Neuronal stem cell (in vitro differentiated cells): ENCODE measurements around the gene PCGF3.
A peak's percentile ranks its signal among the peaks of the same experiment; 100 is the strongest.

Source experiments
- DNase-seq: peaks from one replicate; pipeline ENCODE4 v3.0.0-alpha.2; 2013; ENCODE audit warnings: low spot score
- H2AFZ ChIP-seq: one replicate; pipeline ENCODE4 v1.6.1; 2013; ENCODE audit warnings: mild to moderate bottlenecking, low read length, inconsistent platforms
- H2AK5ac ChIP-seq: 2 replicates; pipeline ENCODE4 v1.6.1; 2013; ENCODE audit warnings: low read depth, mild to moderate bottlenecking, inconsistent platforms, low read length, moderate library complexity, mixed read lengths
- H2BK120ac ChIP-seq: 2 replicates; pipeline ENCODE4 v1.6.1; 2013; ENCODE audit warnings: low read depth, mild to moderate bottlenecking, inconsistent platforms, low read length, moderate library complexity, mixed read lengths
- H2BK12ac ChIP-seq: one replicate; pipeline ENCODE4 v1.6.1; 2013; ENCODE audit warnings: low read length, inconsistent platforms
- H2BK15ac ChIP-seq: 2 replicates; pipeline ENCODE4 v1.6.1; 2013; ENCODE audit warnings: mild to moderate bottlenecking, low read length, inconsistent platforms, mixed read lengths
- H2BK5ac ChIP-seq: one replicate; pipeline ENCODE4 v1.6.1; 2013; ENCODE audit warnings: inconsistent platforms, mild to moderate bottlenecking, low read length, moderate library complexity
- H3K14ac ChIP-seq: one replicate; pipeline ENCODE4 v1.6.1; 2013; ENCODE audit warnings: low read length, inconsistent platforms
- H3K18ac ChIP-seq: 2 replicates; pipeline ENCODE4 v1.6.1; 2013; ENCODE audit warnings: low read length, inconsistent platforms
- H3K23ac ChIP-seq: 2 replicates; pipeline ENCODE4 v1.6.1; 2013; ENCODE audit warnings: low read depth, mild to moderate bottlenecking, mixed read lengths, low read length, inconsistent platforms; ENCODE audit not compliant: poor library complexity
- H3K27ac ChIP-seq: replicated peaks from 3 replicates; pipeline ENCODE4 v1.5.1; 2013; ENCODE audit warnings: low read length, inconsistent platforms
- H3K27me3 ChIP-seq, 3 experiments: 2 replicates each; pipeline ENCODE4 v1.6.1; 2013; ENCODE audit warnings: low read length in 3 of 3, mild to moderate bottlenecking in 2 of 3, inconsistent platforms in 1 of 3, low read depth in 1 of 3, mixed read lengths in 1 of 3, moderate library complexity in 1 of 3; ENCODE audit not compliant: control insufficient read depth in 3 of 3, insufficient read depth in 3 of 3
- H3K36me3 ChIP-seq, 2 donors: replicated peaks in 1 of 2; 2 replicates each; pipeline ENCODE4 v1.6.1; 2013; ENCODE audit warnings: low read length in 2 of 2; ENCODE audit not compliant: control insufficient read depth in 2 of 2, insufficient read depth in 2 of 2
- H3K4ac ChIP-seq: 2 replicates; pipeline ENCODE4 v1.6.1; 2013; ENCODE audit warnings: inconsistent platforms, mild to moderate bottlenecking, low read length, moderate library complexity
- H3K4me1 ChIP-seq, 2 donors: 1 replicate in 1 of 2; 2 replicates in 1 of 2; pipeline ENCODE4 v1.6.1; 2013; ENCODE audit warnings: low read length in 2 of 2, low read depth in 1 of 2; ENCODE audit not compliant: control insufficient read depth in 2 of 2, insufficient read depth in 1 of 2
- H3K4me2 ChIP-seq: one replicate; pipeline ENCODE4 v1.6.1; 2013; ENCODE audit warnings: mild to moderate bottlenecking, low read length, inconsistent platforms; ENCODE audit not compliant: insufficient read depth, poor library complexity, severe bottlenecking
- H3K4me3 ChIP-seq, 2 donors: 2 replicates each; pipeline ENCODE4 v1.5.1; 2013; ENCODE audit warnings: low read length in 2 of 2, mild to moderate bottlenecking in 2 of 2, inconsistent platforms in 1 of 2, moderate library complexity in 1 of 2
- H3K79me1 ChIP-seq: one replicate; pipeline ENCODE4 v1.6.1; 2013; ENCODE audit warnings: low read depth, mild to moderate bottlenecking, inconsistent platforms, low read length, moderate library complexity
- H3K9ac ChIP-seq: one replicate; pipeline ENCODE4 v1.6.1; 2013; ENCODE audit warnings: mild to moderate bottlenecking, low read depth, low read length, inconsistent platforms; ENCODE audit not compliant: poor library complexity
- H3K9me3 ChIP-seq, 2 donors: replicated peaks in 1 of 2; 2 replicates each; pipeline versions ENCODE3 to v1.6.1; 2013; ENCODE audit warnings: low read length in 2 of 2, mild to moderate bottlenecking in 2 of 2, inconsistent platforms in 1 of 2, low read depth in 1 of 2, mixed read lengths in 1 of 2, moderate library complexity in 1 of 2; ENCODE audit not compliant: control insufficient read depth in 2 of 2, insufficient read depth in 1 of 2
- H4K8ac ChIP-seq: one replicate; pipeline ENCODE4 v1.6.1; 2013; ENCODE audit warnings: low read depth, mild to moderate bottlenecking, inconsistent platforms, low read length, moderate library complexity
- H4K91ac ChIP-seq: one replicate; pipeline ENCODE4 v1.6.1; 2013; ENCODE audit warnings: low read length, low read depth, mild to moderate bottlenecking, inconsistent platforms; ENCODE audit not compliant: poor library complexity
- WGBS, 2 donors: extraction: QIAGEN DNeasy Blood & Tissue Kit; methylation state at CpG; one replicate each; pipeline ENCODE4 v1.1.7; 2013; ENCODE audit warnings: missing lambda C conversion rate in 2 of 2, mixed read lengths in 1 of 2; ENCODE audit not compliant: insufficient read length in 2 of 2, insufficient replicate concordance in 1 of 2; ENCODE audit errors: extremely low coverage in 2 of 2; 5-methylcytosine and 5-hydroxymethylcytosine counted together

Gene PCGF3

DNA sequence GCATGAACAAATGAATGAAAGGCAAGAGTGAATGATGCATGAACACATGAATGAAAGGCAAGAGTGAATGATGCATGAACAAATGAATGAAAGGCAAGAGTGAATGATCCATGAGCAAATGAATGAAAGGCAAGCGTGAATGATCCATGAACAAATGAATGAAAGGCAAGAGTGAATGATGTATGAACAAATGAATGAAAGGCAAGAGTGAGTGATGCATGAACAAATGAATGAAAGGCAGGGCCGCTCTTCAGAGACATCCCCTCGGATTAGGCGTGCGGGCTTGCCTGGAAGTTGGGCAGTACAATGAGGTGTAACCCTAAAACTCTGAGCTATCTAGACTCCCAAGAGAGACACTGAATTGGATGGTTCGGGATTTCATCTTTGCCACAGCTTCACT, 3.7 kb downstream of the PCGF3 start:
- Histone ChIP-seq H4K91ac (no peak overlapping the region), H2BK12ac (no peak overlapping the region), H3K9me3 (peaks cover 6 to 31% of the 10 kb centered on the region in 2 donors), H4K8ac (no peak overlapping the region), H3K9ac (no peak overlapping the region), H3K18ac (no peak overlapping the region), H3K79me1 (peaks cover 28% of the 10 kb centered on the region), H2AK5ac (no peak overlapping the region), H3K4me3 (no peak overlapping the region), H3K27me3 (peaks cover 0 to 2% (median 0%) of the 10 kb centered on the region in 3 experiments), H3K4ac (no peak overlapping the region), H3K27ac (no peak overlapping the region), H2AFZ (no peak overlapping the region), H3K14ac (no peak overlapping the region), H3K4me2 (no peak overlapping the region), H2BK5ac (no peak overlapping the region), H3K36me3 (peaks cover 15 to 50% of the 10 kb centered on the region in 2 donors), H3K4me1 (peaks cover 6 to 9% of the 10 kb centered on the region in 2 donors), H2BK15ac (no peak overlapping the region), H2BK120ac (no peak overlapping the region), H3K23ac (no peak overlapping the region)
- DNase-seq = no peak
- no CpG with 5 or more reads among the region's 6 CpGs for WGBS, 2 donors

DNA sequence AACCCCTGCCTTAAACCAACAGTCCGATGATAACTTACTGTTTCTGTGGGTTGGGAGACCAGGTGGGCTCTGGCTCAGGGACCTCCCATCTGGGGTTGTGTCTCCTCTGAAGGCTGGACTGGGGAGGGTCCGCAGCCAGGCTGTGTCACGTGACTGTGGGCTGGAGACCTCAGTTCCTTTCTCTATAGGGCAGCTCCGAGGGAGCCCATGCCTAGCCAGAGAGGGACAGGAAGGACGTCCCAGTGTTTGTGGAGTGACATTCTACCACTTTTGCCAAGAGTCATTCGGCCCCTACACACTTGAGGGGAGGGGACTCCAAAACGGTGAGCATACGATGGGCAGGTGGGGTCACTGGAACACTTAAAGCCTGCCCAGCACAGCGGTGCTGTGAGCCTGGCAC, 4.5 kb downstream of the PCGF3 start:
- H3K27me3 ChIP-seq = peaks cover 0 to 2% (median 0%) of the 10 kb centered on the region in 3 experiments
- H2BK15ac ChIP-seq = no peak overlapping the region
- H3K14ac ChIP-seq = no peak overlapping the region
- peak overlapping the region in 1 of 2 donors; percentile 4 for H3K4me3 ChIP-seq
- no peak for DNase-seq
- no peak overlapping the region for H3K18ac ChIP-seq
- no peak overlapping the region for H2BK5ac ChIP-seq
- no peak overlapping the region for H2AK5ac ChIP-seq
- no CpG with 5 or more reads among the region's 9 CpGs for WGBS, 2 donors
- H3K9ac ChIP-seq = no peak overlapping the region
- H2BK12ac ChIP-seq = no peak overlapping the region
- peaks cover 33% of the 10 kb centered on the region for H3K79me1 ChIP-seq
- no peak overlapping the region for H3K4me2 ChIP-seq
- H3K9me3 ChIP-seq = peaks cover 6 to 31% of the 10 kb centered on the region in 2 donors
- peaks cover 6 to 9% of the 10 kb centered on the region in 2 donors for H3K4me1 ChIP-seq
- H2AFZ ChIP-seq = no peak overlapping the region
- no peak overlapping the region for H3K27ac ChIP-seq
- peak overlapping the region; percentile 92 for H3K23ac ChIP-seq
- H3K4ac ChIP-seq = no peak overlapping the region
- H4K91ac ChIP-seq = no peak overlapping the region
- H4K8ac ChIP-seq = no peak overlapping the region
- H3K36me3 ChIP-seq = peaks cover 16 to 54% of the 10 kb centered on the region in 2 donors
- H2BK120ac ChIP-seq = no peak overlapping the region

DNA sequence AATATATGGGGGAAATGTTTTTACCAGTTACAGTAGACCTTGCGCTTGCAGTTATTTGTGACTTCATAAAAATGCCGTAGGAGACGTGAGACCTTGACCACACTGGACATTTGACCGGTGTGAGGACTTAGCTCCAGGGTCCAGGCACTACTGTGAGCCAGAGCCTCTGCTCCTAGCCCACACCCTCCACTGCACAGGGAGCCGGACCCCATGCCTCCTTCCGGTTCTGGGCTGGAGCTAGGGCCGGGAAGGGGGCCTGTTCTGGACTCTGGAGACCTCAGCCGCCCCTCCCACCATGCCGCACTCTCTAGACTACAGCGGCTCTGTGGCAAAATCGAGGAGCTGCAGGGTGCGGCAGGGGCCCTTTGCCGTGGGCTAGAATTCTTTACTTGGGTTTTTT, 5.3 kb downstream of the PCGF3 start:
- Histone ChIP-seq H3K27me3 (no peaks in the 10 kb centered on the region), H3K27ac (no peak overlapping the region), H3K79me1 (peaks cover 35% of the 10 kb centered on the region), H2BK12ac (no peak overlapping the region), H3K4me1 (peaks cover 6% of the 10 kb centered on the region in 2 donors), H4K91ac (no peak overlapping the region), H2AK5ac (no peak overlapping the region), H4K8ac (no peak overlapping the region), H3K9ac (no peak overlapping the region), H3K14ac (no peak overlapping the region), H2BK120ac (no peak overlapping the region), H2BK5ac (no peak overlapping the region), H3K36me3 (peaks cover 16 to 56% of the 10 kb centered on the region in 2 donors), H3K4ac (no peak overlapping the region), H3K9me3 (peaks cover 6 to 31% of the 10 kb centered on the region in 2 donors), H3K23ac (no peak overlapping the region), H2BK15ac (no peak overlapping the region), H3K4me3 (no peak overlapping the region), H3K18ac (no peak overlapping the region), H2AFZ (no peak overlapping the region), H3K4me2 (no peak overlapping the region)
- no peak for DNase-seq
- WGBS, 2 donors = no CpG with 5 or more reads among the region's 13 CpGs

DNA sequence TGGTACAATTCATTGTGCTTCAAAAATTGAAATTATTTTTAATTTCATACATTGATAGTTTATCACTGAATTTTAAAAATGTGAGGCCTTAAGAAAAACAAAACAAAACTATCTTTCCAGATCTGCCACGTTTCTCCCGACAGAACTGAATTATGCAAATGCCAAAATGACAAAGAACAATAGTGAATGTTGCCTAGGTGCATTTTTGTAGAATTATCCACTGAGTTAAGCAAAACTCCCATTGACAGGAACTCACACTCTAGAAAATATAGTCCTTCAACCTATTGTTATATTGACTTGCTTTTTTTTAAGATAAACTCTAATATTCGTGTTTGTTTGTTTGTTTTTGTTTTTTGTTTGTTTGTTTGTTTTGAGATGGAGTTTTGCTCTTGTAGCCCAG, 6.5 kb downstream of the PCGF3 start:
- Histone ChIP-seq H3K4ac (no peak overlapping the region), H3K4me2 (no peak overlapping the region), H3K18ac (no peak overlapping the region), H3K4me3 (no peak overlapping the region), H3K4me1 (peaks cover 2 to 4% of the 10 kb centered on the region in 2 donors), H4K8ac (no peak overlapping the region), H2BK5ac (no peak overlapping the region), H3K9me3 (peaks cover 6 to 31% of the 10 kb centered on the region in 2 donors), H2BK15ac (no peak overlapping the region), H3K27ac (no peak overlapping the region), H3K23ac (no peak overlapping the region), H3K14ac (no peak overlapping the region), H2BK120ac (no peak overlapping the region), H3K27me3 (no peaks in the 10 kb centered on the region), H2AFZ (no peak overlapping the region), H3K9ac (no peak overlapping the region), H3K79me1 (peaks cover 36% of the 10 kb centered on the region), H2BK12ac (no peak overlapping the region), H3K36me3 (peaks cover 16 to 56% of the 10 kb centered on the region in 2 donors), H4K91ac (no peak overlapping the region), H2AK5ac (no peak overlapping the region)
- no peak for DNase-seq
- WGBS, 2 donors = no CpG with 5 or more reads among the region's 3 CpGs
